H1 (cell line): ENCODE data around the gene ILF2. TPM values are rescaled to one million over a fixed set of nuclear protein-coding genes. Genes with fewer than 3 reads are reported as not detected.

Experiments used
- ATF3 ChIP-seq: IDR thresholded peaks from 2 replicates; pipeline ENCODE4 v1.6.1; 2011; ENCODE audit warnings: low read depth, mild to moderate bottlenecking, low read length; ENCODE audit not compliant: insufficient read depth
- CHD2 ChIP-seq: IDR thresholded peaks from 2 replicates; pipeline ENCODE4 v1.6.1; 2012; ENCODE audit warnings: low read length, improper control_type of control experiment
- CHD7 ChIP-seq: fragments of 300-600 bp; sonication (generic); IDR thresholded peaks from 2 replicates; pipeline ENCODE4 v1.7.1; 2012; ENCODE audit warnings: low read length, moderate library complexity, mild to moderate bottlenecking, inconsistent platforms; ENCODE audit not compliant: insufficient replicate concordance
- EZH2 ChIP-seq: fragments of 200-600 bp; sonication (generic); IDR thresholded peaks from 2 replicates; pipeline ENCODE4 v1.7.1; 2012; ENCODE audit warnings: low read depth, mild to moderate bottlenecking, moderate library complexity, low read length, inconsistent platforms; ENCODE audit not compliant: severe bottlenecking
- HDAC2 ChIP-seq, 2 experiments: fragments of 300-600 bp in 1 of 2; sonication (generic) in 1 of 2; IDR thresholded peaks; 2 replicates each; pipeline ENCODE4 v1.6.1; 2011 to 2012; ENCODE audit warnings: low read depth in 2 of 2, low read length in 2 of 2, mild to moderate bottlenecking in 2 of 2, moderate library complexity in 2 of 2, borderline replicate concordance in 1 of 2, inconsistent platforms in 1 of 2
- KDM5A ChIP-seq: fragments of 200-600 bp; IDR thresholded peaks from 2 replicates; pipeline ENCODE4 v1.7.1; 2012; ENCODE audit warnings: mild to moderate bottlenecking, low read length, inconsistent platforms, mixed read lengths
- MAX ChIP-seq: IDR thresholded peaks from 2 replicates; pipeline ENCODE4 v1.6.1; 2012; ENCODE audit warnings: inconsistent platforms
- POLR2A ChIP-seq, 2 experiments: IDR thresholded peaks; 1 replicate in 1 of 2; 2 replicates in 1 of 2; pipeline ENCODE4 v1.6.1; 2011; ENCODE audit warnings: low read depth in 2 of 2, low read length in 2 of 2, mild to moderate bottlenecking in 2 of 2; ENCODE audit errors: control extremely low read depth in 1 of 2
- RFX5 ChIP-seq: IDR thresholded peaks from 2 replicates; pipeline ENCODE4 v1.6.1; 2011; ENCODE audit warnings: low read depth, low read length, improper control_type of control experiment, borderline replicate concordance
- polyA plus RNA-seq, 7 experiments: library from polyadenylated mRNA; depleted of rRNA in 3 of 7; stranded (reverse) in 5 of 7; unstranded in 2 of 7; fragments of >200 nt in 5 of 7; fragments of 200-250 nt in 2 of 7; gene quantifications; 1 replicate in 5 of 7; 2 replicates in 1 of 7; 4 replicates in 1 of 7; pipeline versions ENCODE4 v1.2.1 to v1.2.3, GENCODE V29; 2011 to 2013; ENCODE audit warnings: missing spikeins in 2 of 7, mixed read lengths in 2 of 7
- total RNA-seq: library from RNA; stranded (reverse); fragmentation: NEBNext Ultra II Directional; extraction: Animal tissue kit (Norgen Biotek cat#: 25700); gene quantifications from 2 replicates; pipeline ENCODE4 v1.2.1, GENCODE V29; 2021

Gene ILF2
- total and polyA plus RNA-seq, 2 of the 8 experiments (the other 6 are each of a cell fraction or from before 2014, with no cell fraction given): 389 to 474 TPM

DNA sequence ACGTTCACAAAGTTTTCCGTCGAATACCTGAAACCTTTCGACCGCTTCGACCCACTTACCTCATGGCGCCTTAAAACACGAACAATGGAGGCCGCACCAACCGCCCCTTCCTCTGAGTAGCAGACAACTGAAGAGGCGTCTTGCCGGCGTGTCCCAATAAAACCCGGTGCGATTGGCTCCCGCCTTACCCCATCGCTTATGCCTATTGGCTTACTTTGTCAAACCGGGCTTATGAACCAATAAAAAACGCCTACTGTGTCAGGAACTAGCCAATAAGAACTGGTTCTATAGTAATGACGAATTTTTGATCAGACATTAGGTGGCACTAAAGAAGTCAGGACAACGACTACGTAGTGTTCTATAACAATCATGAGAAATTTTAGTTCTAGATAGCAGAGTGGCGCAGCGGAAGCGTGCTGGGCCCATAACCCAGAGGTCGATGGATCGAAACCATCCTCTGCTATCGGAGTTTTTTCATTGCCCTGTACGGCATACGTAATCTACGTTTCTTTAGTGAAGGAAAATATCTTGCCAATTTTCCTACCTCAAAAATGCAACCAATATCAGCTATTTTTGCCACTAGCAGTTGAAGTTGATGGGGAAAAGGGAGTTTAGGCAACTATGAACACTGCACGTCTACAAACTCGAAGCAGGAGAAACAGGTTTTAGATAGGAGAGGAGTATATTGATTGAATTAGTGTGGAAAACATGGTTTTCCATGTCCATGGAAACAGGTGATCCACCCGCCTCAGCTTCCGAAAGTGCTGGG lies at the start of gene ILF2 (continued):
- TF ChIP-seq POLR2A (IDR thresholded peaks at IDR 0.05; ENCODE audit: control extremely low read depth in 1 of 2, low read depth in 2 of 2, low read length in 2 of 2): peak; percentile 90 to 95
- no peak for TF ChIP-seq ATF3
- no peak; the same call in 1 of the 2 replicates for TF ChIP-seq RFX5
- TF ChIP-seq MAX: peak; percentile 84
- TF ChIP-seq HDAC2 (IDR thresholded peaks at IDR 0.05; ENCODE audit: borderline replicate concordance in 1 of 2, low read depth in 2 of 2, low read length in 2 of 2): no peak
- no peak; the same call in 1 of the 2 replicates for TF ChIP-seq KDM5A
- no peak for TF ChIP-seq EZH2
- no peak for TF ChIP-seq CHD7
- peak; percentile 80 for TF ChIP-seq CHD2
